Mucosa of descending colon (tissue), 3 donors: Measurements from ENCODE around the gene KLHL22. TPM values are rescaled to one million over a fixed set of nuclear protein-coding genes. Genes with fewer than 3 reads are reported as not detected.

Experiments
- ATAC-seq: fragments of 200-7000 bp; cut with Tn5 transposase; one replicate; pipeline ENCODE4 v1.9.1; 2020; ENCODE audit warnings: mild to moderate bottlenecking, moderate library complexity
- DNase-seq, 3 donors: peaks; one replicate each; pipeline ENCODE4 v3.0.0-alpha.2; 2020
- H3K36me3 ChIP-seq: fragments of 200-600 bp; one replicate; pipeline ENCODE4 v1.8.0; 2021; ENCODE audit warnings: low read depth, mild to moderate bottlenecking
- H3K4me1 ChIP-seq: fragments of 200-600 bp; one replicate; pipeline ENCODE4 v1.8.0; 2021; ENCODE audit warnings: low read depth, mild to moderate bottlenecking
- H3K4me3 ChIP-seq: fragments of 200-600 bp; one replicate; pipeline ENCODE4 v1.8.0; 2021; ENCODE audit warnings: mild to moderate bottlenecking
- H3K9me3 ChIP-seq: fragments of 200-600 bp; one replicate; pipeline ENCODE4 v1.8.0; 2021; ENCODE audit warnings: mild to moderate bottlenecking
- CTCF ChIP-seq: fragments of 200-600 bp; IDR thresholded peaks from one replicate; pipeline ENCODE4 v1.8.0; 2022; ENCODE audit warnings: antibody characterized with exemption, mild to moderate bottlenecking
- intact Hi-C, 2 donors: fragments of 100-400 bp; cut with DNase I in 1 of 2; cut with micrococcal nuclease in 1 of 2; formaldehyde crosslinking; loops; one replicate each; pipeline versions ENCODE4 v1.11.0 to v1.11.1; 2022; cut with DNase I, micrococcal nuclease
- total RNA-seq, 3 donors: library from RNA; stranded (reverse); fragmentation: NEBNext Ultra II Directional in 2 of 3; extraction: Animal tissue kit (Norgen Biotek cat#: 25700) in 2 of 3; gene quantifications; one replicate each; pipeline versions ENCODE4 v1.2.1 to v1.2.4, GENCODE V29; 2021 to 2023
- donor health status: DM: no; HTN: no; CAD: no; lungs with moderate emphysema.
- donor health status: DM: no; HTN: no; CAD: no.
- donor health status: DM: no; HTN: yes; CAD: no.

Gene KLHL22
- total RNA-seq, 3 donors from 2014 or later = 9.5 to 24.1 (median 14.7) TPM

GRCh38 chr22:20430101-20430719 is 65.4 kb downstream of the KLHL22 start:
- intact Hi-C loops = no loop called here
- DNase-seq (peak in 1 of 3 donors; percentile 43), ATAC-seq (peak; percentile 3)
- H3K4me1 ChIP-seq = peaks cover 26% of the 10 kb centered on the region
- TF ChIP-seq CTCF = no peak
- H3K9me3 ChIP-seq = no peaks in the 10 kb centered on the region
- H3K36me3 ChIP-seq = no peaks in the 10 kb centered on the region
- no peak overlapping the region for H3K4me3 ChIP-seq

GRCh38 chr22:20429254-20430100 is 66.1 kb downstream of the KLHL22 start:
- no peak overlapping the region for H3K4me3 ChIP-seq
- DNase-seq (peak; percentile 85 to 88 (median 88)), ATAC-seq (peak; percentile 83)
- H3K36me3 ChIP-seq = no peaks in the 10 kb centered on the region
- no peak for TF ChIP-seq CTCF
- intact Hi-C loops = no loop called here
- H3K4me1 ChIP-seq = peaks cover 26% of the 10 kb centered on the region
- no peaks in the 10 kb centered on the region for H3K9me3 ChIP-seq

- Histone ChIP-seq H3K4me1 (peaks cover 26% of the 10 kb centered on the region), H3K36me3 (no peaks in the 10 kb centered on the region), H3K9me3 (no peaks in the 10 kb centered on the region), H3K4me3 (no peak overlapping the region)
- ATAC-seq (no peak), DNase-seq (peak in 1 of 3 donors; percentile 14)
- intact Hi-C loops = no loop called here
- TF ChIP-seq CTCF = no peak
Measured at GRCh38 chr22:20428496-20429253, 66.9 kb downstream of the KLHL22 start.

GRCh38 chr22:20427945-20428417 is 67.6 kb downstream of the KLHL22 start:
- H3K4me1 ChIP-seq = peaks cover 31% of the 10 kb centered on the region
- DNase-seq = no peak
- no peak for ATAC-seq
- no peaks in the 10 kb centered on the region for H3K36me3 ChIP-seq
- TF ChIP-seq CTCF = no peak
- H3K4me3 ChIP-seq = no peak overlapping the region
- H3K9me3 ChIP-seq = no peaks in the 10 kb centered on the region
- intact Hi-C loops = no loop called here

- peaks cover 31% of the 10 kb centered on the region for H3K4me1 ChIP-seq
- ATAC-seq (no peak), DNase-seq (no peak)
- no peaks in the 10 kb centered on the region for H3K36me3 ChIP-seq
- intact Hi-C loops = no loop called here
- H3K9me3 ChIP-seq = no peaks in the 10 kb centered on the region
- TF ChIP-seq CTCF = no peak
- no peak overlapping the region for H3K4me3 ChIP-seq
Measured at GRCh38 chr22:20427104-20427944, 68.3 kb downstream of the KLHL22 start.
